Jurkat, Clone E6-1 (cell line): ENCODE results near the gene TMEM256.

Experiments
- DNase-seq: peaks from one replicate; pipeline ENCODE4 v3.0.0-alpha.2; 2011; ENCODE audit warnings: low read depth, low spot score
- H3K4me3 ChIP-seq: 2 replicates; pipeline ENCODE4 v1.5.1; 2011; ENCODE audit warnings: mild to moderate bottlenecking, low read length, control low read depth, moderate library complexity

Gene TMEM256

DNA sequence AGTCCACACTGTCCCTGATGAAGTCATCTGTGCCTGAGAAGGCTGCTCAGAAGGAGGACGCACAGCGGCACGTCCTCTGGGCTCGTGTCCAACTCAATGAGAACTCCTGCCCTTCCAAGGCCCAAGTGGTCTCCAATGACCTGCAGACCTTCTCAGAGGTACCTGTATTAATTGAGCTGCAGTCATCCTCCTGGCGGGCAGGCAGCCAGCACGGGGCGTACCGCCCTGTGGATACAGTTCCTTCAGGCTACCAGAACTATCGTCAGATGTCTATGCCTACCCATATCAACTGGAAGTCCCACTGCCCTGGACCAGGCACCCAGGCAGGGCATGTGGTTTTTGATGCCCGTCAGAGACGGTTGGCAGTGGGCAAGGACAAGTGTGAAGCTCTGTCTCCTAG lies 28.4 kb upstream of the TMEM256 start:
- no peak for DNase-seq

DNA sequence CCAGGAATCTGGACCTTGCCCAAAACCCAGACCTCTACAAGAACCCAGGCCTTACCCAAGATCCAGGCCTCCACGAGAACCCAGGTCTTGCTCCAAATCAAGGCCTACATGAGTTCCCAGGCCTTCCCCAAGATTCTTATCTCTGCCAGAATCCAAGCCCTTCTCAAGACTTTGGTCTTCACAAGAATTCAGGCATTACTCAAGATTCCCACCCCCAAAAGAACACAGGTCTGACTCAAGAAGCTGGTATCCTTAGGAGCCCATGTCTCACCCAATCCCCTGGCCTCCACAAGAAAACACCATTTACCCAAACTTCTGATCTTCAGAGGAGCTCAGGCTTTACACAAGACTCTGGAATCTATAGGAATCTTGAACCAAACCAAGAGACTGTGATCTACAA lies 27.3 kb upstream of the TMEM256 start:
- no peak for DNase-seq
- H3K4me3 ChIP-seq = no peak overlapping the region

More for the DNA sequence above, 28.4 kb upstream of the TMEM256 start:
- no peak overlapping the region for H3K4me3 ChIP-seq

DNA sequence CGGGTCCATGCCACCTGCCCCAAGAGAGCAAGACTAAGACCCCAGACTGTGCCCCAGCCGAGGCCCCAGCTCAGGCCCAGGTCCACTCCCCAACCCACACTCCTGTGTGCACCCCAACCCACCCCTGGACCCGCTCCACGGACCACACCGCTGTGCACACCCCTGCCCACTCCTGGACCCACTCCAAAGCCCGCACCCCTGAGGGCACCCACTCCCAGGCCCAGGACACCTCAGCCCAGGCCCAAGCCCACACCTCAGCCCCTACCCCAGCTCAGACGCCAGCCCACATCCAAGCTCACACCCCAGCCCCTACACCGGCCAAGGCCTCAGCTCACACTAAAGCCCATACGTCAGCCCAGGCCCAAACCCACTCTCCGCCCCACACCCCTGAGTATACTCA lies 25.8 kb upstream of the TMEM256 start:
- no peak for DNase-seq
- H3K4me3 ChIP-seq = no peak overlapping the region

DNA sequence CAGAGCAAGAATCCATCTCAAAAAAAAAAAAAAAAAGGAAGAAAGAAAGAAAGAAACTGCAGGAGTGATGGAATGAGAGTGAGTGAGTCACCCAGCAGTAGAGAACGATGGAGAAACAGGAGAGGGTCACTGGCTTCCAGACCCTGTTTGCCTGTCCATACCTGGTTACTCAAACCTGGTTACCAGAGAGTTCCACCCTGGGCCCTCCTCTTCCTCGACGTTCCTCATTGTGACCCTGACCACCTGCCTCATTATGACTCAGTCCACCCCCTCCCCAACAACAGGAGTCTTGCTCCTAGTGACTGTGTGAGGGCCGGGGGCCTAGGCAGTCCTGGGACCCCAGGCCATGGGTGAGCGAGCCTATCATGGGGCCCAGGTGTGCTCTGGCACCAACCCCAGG lies 24.7 kb upstream of the TMEM256 start, which contains the start of gene SPEM3:
SPEM3 (plus strand) TSS at position 301 of the 400 bp plus-strand sequence; CDS start at position 347, 46 bp downstream.
- DNase-seq = no peak
- no peak within 1 kb of the TSS for H3K4me3 ChIP-seq

DNA sequence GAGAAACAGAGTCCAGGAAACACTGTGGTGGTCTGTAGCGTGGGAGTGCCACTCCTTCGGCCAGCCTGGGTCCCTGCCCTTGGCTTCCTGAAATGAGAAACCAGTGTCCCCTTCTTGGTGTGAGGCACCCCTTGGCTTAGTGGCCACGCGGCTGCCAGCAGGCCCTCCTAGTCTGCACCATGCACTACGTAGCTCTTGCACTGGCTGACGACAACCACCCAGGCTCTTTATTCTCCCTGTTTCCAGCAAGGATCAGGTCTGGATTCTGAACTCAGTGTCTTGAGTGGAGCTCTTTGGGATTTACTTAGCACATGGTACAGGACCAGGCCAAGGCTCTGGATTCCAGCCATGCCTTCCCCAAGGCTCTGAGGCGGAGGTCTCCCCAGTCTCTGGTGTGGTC lies 23.7 kb upstream of the TMEM256 start:
- no peak overlapping the region for H3K4me3 ChIP-seq
- no peak for DNase-seq

DNA sequence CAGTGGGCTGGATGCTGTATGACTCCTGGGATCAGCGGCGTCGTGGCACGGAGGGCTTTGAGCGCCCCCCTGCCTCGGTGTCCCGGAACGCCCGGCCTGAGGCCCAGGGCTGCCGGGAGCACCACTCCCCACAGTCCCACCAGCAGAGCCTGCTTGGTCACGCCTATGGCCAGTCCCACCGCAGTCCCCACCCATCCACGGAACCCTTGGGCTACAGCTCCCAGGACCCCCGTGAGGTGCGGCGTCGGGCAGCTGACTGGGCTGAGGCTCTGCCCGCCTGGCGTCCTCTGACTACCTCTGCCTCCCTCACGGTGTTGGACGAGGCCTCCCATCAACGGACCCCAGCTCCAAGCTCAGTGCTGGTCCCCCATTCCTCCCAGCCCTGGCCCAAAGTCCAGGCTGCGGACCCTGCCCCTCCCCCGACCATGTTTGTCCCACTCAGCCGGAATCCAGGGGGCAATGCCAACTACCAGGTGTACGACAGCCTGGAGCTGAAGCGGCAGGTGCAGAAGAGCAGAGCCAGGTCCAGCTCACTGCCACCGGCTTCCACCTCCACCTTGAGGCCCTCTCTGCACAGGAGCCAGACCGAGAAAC lies 23.1 kb upstream of the TMEM256 start:
- no peak overlapping the region for H3K4me3 ChIP-seq
- DNase-seq = no peak

DNA sequence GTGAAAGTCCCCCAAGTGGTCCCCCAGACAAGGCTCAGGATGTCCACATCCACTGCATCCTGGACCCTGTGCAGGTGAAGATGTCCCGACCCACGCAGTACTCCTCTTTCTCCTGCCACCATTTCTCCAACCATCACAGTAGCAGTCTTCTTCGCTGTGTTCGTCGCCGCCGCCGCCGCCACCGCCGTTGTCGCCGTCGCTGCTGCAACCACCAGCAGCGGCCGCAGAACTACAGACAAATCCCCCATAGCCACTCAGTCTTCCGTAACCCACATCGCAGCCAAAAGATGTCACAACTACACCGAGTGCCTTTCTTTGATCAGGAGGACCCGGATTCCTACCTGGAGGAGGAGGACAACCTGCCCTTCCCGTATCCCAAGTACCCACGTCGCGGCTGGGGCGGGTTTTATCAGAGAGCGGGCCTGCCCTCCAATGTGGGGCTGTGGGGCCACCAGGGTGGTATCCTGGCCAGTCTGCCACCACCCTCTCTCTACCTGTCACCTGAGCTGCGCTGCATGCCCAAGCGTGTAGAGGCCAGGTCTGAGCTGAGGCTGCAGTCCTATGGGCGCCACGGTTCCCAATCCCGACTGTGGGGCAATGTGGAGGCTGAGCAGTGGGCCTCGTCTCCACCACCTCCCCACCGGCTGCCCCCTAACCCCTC lies 22.4 kb upstream of the TMEM256 start:
- DNase-seq = no peak
- H3K4me3 ChIP-seq = no peak overlapping the region

DNA sequence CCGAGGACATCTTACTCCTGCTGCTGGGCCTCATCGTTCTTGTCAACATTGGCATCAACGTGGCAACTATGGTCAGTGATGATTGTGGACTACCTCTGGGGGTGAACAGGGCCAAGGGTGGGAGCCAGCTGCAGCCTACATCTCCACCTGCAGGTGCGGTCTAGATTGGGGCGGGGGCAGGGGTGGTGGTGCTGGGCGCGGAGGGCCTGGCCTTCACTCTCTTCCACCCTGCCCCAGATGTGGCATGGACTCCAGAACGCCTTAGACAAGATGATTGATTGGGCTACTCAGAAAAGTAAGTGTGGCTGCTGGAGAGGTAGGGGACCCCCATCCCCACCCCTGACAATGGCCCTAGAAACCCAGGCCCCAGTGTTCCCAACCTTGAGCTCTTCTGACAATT lies 21.9 kb upstream of the TMEM256 start:
- H3K4me3 ChIP-seq = no peak overlapping the region
- DNase-seq = no peak

DNA sequence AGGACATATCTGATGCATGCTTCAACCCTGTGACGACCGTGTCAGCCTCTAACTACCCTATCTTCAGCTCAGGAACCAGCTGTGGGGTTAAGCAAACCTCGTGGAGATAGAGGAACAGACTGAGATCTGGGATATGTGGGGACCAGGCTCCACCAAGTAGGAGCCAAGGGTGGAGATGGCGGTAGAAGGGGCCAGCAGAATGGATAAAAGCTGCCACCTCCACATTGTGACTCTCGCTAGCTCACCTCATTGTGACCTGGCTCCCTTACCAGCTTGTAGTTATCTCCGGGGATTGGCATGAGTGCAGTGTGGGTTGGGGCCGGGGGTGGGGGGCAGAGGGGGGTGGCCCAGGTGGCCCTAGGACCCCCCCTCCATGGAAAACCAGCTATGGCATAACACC lies 21.4 kb upstream of the TMEM256 start, which contains the start of gene SPEM2:
SPEM2 (plus strand) TSS at position 301 of the 400 bp plus-strand sequence; CDS start at position 374, 73 bp downstream.
- DNase-seq = no peak
- H3K4me3 ChIP-seq = no peak within 1 kb of the TSS

DNA sequence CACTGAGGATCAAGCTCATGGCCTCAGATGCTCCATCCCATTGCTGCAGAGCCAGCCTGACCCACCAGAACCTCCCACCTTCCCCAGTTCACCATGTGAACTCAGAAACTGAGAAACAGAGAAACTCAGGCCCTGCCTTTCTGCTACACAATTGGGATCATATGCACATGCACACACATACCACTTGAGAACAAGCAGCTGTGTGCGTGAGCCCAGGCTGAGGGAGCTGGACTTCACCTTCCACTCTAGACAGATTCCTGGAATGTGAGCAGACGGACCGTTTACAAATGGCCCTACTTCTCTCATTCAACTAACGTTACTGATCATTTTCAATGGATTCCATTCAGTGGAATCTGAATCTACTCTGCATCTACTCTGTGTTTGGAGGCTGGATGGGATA lies 19.8 kb upstream of the TMEM256 start:
- DNase-seq = no peak
- H3K4me3 ChIP-seq = no peak overlapping the region

DNA sequence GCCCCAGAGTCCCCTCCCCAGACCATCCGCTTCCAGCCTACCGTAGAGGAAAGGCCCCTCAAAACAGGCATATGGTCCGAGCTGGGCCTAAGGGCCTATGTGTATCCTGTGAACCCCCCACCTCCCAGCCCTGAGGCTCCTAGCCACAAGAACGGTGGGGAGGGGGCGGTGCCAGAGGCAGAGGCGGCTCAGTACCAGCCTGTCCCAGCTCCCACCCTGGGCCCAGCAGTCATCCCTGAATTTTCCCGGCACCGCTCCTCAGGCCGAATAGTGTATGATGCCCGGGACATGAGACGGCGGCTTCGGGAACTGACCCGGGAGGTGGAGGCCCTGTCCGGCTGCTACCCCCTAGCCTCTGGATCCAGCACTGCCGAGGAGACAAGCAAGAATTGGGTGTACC lies 17.3 kb upstream of the TMEM256 start:
- DNase-seq = no peak
- H3K4me3 ChIP-seq = no peak overlapping the region

DNA sequence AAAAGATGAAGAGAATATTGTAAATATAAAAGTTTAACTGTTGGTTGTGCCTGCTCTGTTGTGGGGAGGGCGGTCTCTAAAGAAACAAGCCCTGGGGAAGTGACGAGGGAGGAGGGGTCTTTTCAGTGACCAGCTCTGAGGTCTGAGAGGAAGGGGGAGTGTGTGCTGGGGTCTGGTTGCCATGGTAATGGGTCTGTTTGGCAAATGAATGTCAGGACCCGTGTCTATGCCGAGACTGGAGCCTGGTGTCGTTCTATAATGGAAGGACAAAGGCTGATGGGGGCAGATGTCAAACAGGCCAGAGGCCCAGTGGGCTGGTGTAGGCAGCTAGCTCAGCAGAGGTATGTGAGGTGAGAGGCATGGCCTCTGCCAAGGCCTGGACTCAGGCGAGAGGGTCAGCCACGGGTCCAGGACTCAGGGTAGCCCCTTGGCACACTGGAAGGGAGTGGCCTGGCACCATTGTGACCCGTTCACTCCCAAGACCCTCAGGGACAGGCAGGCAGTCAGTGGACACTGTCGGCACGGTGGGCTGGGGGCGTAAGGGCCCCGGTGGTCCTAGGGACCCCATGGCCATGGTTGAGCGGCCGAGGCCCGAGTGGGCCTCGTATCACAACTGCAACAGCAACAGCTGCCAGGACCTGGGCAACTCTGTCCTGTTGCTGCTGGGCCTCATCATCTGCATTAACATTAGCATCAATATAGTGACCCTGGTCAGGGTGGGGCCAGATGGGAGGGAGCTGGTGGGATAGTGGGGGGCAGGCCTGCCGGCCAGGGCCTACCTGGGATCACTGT lies 16.1 kb upstream of the TMEM256 start, which contains the start of gene SPEM1:
SPEM1 (plus strand) TSS at position 506 of the 792 bp plus-strand sequence; CDS start at position 567, 61 bp downstream.
- DNase-seq = no peak
- no peak within 1 kb of the TSS for H3K4me3 ChIP-seq

DNA sequence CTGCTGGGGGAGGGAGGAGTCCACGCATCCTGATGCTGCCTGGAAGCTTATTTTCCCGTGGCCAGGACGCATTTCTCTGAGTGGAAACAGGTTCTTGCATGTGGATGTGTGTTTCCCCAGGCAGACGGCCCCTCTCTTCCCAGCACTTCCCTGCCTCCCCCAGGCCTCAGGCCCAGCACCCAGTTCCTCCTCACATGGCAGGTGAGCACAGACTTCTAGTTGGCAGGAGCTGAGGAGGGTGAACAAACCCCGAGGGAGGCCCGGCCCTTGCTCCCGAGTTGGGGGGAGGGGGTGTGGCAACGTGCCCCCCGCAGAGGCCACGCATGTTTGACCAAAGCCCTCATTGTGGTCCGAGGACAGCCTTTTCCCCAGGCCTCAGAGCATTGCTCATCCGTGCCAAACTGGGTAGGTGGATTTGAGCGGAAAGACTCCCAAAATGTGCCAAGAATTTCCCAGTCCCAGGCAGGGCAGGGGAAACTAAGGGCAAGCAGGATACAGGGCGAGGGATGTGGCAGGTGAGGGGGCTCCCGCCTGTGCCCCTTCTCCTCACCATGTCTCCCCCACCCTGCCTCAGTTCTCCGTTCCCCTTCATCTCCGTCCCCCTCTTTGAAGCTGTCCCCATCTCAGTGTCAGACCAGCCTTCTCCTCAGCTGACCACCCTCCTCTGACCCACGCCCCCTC lies 14.7 kb upstream of the TMEM256 start:
- no peak overlapping the region for H3K4me3 ChIP-seq
- no peak for DNase-seq

DNA sequence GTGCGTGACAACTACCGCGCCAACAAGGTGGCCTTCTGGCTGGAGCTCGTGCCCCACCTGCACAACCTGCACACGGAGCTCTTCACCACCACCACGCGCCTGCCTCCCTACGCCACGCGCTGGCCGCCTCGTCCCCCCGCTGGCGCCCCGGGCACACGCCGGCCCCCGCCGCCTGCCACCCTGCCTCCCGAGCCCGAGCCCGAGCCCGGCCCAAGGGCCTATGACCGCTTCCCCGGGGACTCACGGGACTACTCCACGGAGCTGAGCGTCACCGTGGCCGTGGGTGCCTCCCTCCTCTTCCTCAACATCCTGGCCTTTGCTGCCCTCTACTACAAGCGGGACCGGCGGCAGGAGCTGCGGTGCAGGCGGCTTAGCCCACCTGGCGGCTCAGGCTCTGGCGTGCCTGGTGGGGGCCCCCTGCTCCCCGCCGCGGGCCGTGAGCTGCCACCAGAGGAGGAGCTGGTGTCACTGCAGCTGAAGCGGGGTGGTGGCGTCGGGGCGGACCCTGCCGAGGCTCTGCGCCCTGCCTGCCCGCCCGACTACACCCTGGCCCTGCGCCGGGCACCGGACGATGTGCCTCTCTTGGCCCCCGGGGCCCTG lies 13.3 kb upstream of the TMEM256 start:
- H3K4me3 ChIP-seq = no peak overlapping the region
- DNase-seq = no peak

DNA sequence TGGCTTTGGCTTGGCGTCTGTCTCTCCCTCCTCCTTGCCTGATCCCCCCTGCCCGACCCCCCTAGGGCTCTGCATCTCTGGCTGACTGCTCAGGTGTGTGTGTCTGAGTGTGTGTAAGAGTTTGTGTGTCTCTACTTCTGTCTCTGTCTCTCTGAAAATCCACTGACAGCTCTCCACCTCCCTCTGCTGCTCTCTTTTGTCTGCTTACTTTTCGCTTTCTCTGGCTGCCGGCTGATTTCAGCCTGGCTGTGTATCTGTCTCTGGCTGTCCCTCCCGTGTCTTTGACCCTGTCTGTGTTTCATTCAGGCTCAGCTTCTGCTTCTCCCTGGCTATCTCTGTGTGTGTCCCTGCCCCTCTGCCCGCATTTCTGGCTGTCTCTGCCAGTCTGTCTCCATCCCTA lies 12.4 kb upstream of the TMEM256 start:
- no peak for DNase-seq
- no peak overlapping the region for H3K4me3 ChIP-seq

DNA sequence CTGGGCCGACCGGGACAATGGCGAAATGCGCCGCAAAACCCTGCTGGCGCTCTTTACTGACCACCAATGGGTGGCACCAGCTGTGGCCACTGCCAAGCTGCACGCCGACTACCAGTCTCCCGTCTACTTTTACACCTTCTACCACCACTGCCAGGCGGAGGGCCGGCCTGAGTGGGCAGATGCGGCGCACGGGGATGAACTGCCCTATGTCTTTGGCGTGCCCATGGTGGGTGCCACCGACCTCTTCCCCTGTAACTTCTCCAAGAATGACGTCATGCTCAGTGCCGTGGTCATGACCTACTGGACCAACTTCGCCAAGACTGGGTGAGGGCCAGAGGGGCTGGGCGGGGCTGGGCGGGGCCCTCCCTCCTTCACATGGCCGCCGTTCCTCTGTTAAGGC lies 11.9 kb upstream of the TMEM256 start:
- DNase-seq = no peak
- H3K4me3 ChIP-seq = no peak overlapping the region

DNA sequence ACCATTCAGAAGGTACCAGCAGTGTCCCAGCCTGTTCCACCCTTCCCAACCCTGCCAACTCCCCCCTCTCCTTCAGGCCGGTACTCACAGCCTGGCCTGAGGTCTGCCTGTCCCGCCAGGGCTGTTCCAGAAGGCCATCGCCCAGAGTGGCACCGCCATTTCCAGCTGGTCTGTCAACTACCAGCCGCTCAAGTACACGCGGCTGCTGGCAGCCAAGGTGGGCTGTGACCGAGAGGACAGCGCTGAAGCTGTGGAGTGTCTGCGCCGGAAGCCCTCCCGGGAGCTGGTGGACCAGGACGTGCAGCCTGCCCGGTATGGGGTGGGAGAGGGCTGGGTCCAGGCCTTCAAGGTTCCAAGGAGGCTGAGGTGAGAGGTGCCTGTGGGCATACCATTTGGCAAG lies 10.9 kb upstream of the TMEM256 start:
- no peak for DNase-seq
- H3K4me3 ChIP-seq = no peak overlapping the region

DNA sequence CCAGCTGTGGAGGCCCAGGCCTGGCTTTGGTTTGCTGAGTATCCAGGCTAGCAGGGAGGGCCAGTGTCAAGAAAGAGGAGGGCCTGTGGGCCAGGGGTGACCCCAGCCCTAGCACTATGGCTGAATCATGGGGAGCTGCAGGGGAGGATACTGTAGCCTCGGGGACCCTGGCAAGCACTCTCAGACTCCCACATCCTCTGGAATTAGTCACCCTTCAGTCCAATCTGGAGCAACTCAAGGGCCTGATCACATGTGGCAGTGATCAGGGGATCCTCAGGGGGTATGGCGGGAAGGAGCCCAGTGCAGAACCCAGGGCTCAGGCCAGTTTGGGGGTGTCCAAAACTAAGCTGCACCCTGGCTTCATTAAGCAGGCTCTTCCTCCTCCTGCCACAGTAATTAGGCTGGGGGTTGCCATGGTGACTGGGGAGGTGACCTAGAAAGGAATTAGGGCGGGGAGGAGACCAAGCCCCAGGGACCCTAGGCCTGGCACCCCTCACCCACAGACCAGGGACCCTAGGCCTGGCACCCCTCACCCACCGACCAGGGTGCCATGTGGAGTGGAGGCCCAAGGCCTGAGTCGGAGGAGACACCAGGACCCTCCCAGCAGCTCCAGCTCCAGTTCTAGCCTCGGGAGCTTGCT lies 9.6 kb upstream of the TMEM256 start:
- no peak overlapping the region for H3K4me3 ChIP-seq
- DNase-seq = no peak

DNA sequence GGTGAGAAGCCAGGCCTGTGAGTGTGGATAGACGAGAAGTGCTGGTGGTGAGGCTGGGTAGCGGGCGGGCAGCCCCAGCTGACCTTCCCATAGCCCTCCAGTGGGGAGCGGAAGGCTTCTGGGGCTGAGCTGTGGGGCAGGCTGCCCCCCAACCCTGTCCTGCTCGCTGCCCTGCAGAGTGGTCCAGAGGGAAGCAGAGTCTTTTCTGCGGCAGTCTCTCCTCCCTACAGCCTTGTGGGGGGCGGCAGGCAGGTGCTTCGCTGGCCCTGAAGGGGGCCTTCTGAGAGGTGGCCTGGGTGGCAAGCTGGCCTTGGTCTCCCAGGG lies 7.5 kb upstream of the TMEM256 start:
- DNase-seq = no peak

More for the DNA sequence above, 7.5 kb upstream of the TMEM256 start:
- H3K4me3 ChIP-seq = no peak overlapping the region
